ENCODE results near the gene ZNF451. TPM values are rescaled to one million over a fixed set of nuclear protein-coding genes. Genes with fewer than 3 reads are reported as not detected.

The ZNF451 gene
- total and polyA plus RNA-seq, 2 experiments from 2014 or later, result 19.9 to 39.0 TPM

DNA sequence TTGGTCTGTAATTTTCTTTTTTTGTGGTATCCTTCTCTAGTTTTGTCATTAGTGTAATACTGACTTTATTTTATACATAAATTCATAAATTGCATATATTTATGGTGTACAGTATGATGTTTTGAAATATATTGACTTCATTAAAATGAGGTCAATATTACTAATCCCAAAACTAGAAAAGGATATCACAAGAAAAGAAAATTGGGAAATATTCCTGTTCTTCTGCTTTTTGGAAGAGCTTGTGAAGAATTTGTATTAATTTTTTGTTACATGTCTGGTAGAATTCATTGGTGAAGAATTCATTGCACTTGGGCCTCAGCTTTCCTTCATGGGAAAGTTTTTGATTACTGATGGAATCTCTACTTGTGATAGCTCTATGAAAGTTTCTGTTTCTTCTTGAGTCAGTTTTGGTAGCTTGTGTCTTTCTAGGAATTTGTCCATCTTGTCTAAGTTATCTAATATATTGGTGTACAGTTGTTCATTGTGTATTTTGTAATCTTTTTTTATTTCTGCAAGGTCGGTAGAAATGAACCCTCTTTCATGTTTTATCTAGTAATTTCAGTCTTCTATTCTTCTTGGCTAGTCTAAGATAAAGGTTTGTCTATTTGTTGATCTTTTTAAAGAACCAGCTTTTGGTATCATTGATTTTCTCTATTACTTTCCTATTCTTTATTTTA is 11.3 kb upstream of the ZNF451 start:
- no peak overlapping the region for H3K27ac ChIP-seq
- H3K36me3 ChIP-seq (ENCODE audit: low read depth), result no peaks in the 10 kb centered on the region
- whole genome bisulfite sequencing, 2 experiments (ENCODE audit: low coverage in 1 of 2, low lambda C conversion rate in 2 of 2, missing lambda C conversion rate in 2 of 2), result 54 to 60% methylated on average over 1 of the region's 1 CpG
- H3F3A ChIP-seq (ENCODE audit: insufficient read depth), result no peaks in the 10 kb centered on the region
- H3K9me2 ChIP-seq (ENCODE audit: insufficient read depth), result no peaks in the 10 kb centered on the region
- no peak overlapping the region for H2AFZ ChIP-seq
- no peak overlapping the region for H3K4me3 ChIP-seq
- no peaks in the 10 kb centered on the region for H3K79me2 ChIP-seq (ENCODE audit: insufficient read depth)
- no peaks in the 10 kb centered on the region for H4K20me1 ChIP-seq (ENCODE audit: insufficient read depth)
- in situ Hi-C loops (cut with MboI), result no loop called here
- H3K4me2 ChIP-seq (ENCODE audit: unreplicated experiment), result no peak overlapping the region
- no peak overlapping the region for H3K9ac ChIP-seq
- peaks cover 3% of the 10 kb centered on the region for H3K9me3 ChIP-seq (ENCODE audit: low read depth)
- no peaks in the 10 kb centered on the region for H3K27me3 ChIP-seq (replicated peaks; ENCODE audit: insufficient read depth)
- no peak for DNase-seq
- H3K4me1 ChIP-seq (ENCODE audit: insufficient read depth), result no peaks in the 10 kb centered on the region
- TF ChIP-seq EZH2 (IDR thresholded peaks at IDR 0.05; ENCODE audit: insufficient read depth, poor library complexity, severe bottlenecking) (no peak), EZH2phosphoT487 (IDR thresholded peaks at IDR 0.05; ENCODE audit: insufficient read depth, low read depth) (no peak)

DNA sequence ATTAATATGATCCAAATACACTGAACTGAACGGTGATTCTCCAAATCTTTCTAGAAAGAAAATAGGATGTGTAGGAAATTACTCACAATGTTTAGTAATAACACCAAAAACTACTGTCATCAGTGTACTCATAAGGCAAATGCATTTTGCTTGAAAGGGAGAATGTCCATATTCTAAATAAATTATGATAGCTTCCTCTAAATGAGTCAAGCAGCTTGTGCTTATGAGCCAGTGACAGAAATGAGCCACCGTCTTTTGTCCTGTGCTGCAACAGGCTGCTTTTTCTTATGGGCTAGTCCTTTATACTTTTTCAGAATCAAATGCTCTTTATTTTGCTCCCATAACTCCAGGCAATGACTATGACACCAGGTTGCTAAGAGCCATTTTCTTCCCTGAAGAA is 4.5 kb upstream of the ZNF451 start:
- no peaks in the 10 kb centered on the region for H3K9me2 ChIP-seq (ENCODE audit: insufficient read depth)
- no peaks in the 10 kb centered on the region for H4K20me1 ChIP-seq (ENCODE audit: insufficient read depth)
- peak; percentile 30 for DNase-seq
- H3K27me3 ChIP-seq (replicated peaks; ENCODE audit: insufficient read depth), result no peaks in the 10 kb centered on the region
- H3K9ac ChIP-seq, result no peak overlapping the region
- TF ChIP-seq EZH2 (IDR thresholded peaks at IDR 0.05; ENCODE audit: insufficient read depth, poor library complexity, severe bottlenecking) (no peak), EZH2phosphoT487 (IDR thresholded peaks at IDR 0.05; ENCODE audit: insufficient read depth, low read depth) (no peak)
- peaks cover 2% of the 10 kb centered on the region for H3K9me3 ChIP-seq (ENCODE audit: low read depth)
- WGBS, 2 experiments (ENCODE audit: low coverage in 1 of 2, low lambda C conversion rate in 2 of 2, missing lambda C conversion rate in 2 of 2), result 29 to 36% methylated on average over 2 of the region's 2 CpGs
- H3K36me3 ChIP-seq (ENCODE audit: low read depth), result no peaks in the 10 kb centered on the region
- no peak overlapping the region for H3K4me3 ChIP-seq
- no peak overlapping the region for H3K4me2 ChIP-seq (ENCODE audit: unreplicated experiment)
- no peak overlapping the region for H2AFZ ChIP-seq
- in situ Hi-C loops (cut with MboI), result no loop called here
- no peaks in the 10 kb centered on the region; the same call in 1 of the 2 replicates for H3K4me1 ChIP-seq (ENCODE audit: insufficient read depth)
- peaks cover 4% of the 10 kb centered on the region; the same call in 1 of the 2 replicates for H3F3A ChIP-seq (ENCODE audit: insufficient read depth)
- no peaks in the 10 kb centered on the region for H3K79me2 ChIP-seq (ENCODE audit: insufficient read depth)
- no peak overlapping the region for H3K27ac ChIP-seq

DNA sequence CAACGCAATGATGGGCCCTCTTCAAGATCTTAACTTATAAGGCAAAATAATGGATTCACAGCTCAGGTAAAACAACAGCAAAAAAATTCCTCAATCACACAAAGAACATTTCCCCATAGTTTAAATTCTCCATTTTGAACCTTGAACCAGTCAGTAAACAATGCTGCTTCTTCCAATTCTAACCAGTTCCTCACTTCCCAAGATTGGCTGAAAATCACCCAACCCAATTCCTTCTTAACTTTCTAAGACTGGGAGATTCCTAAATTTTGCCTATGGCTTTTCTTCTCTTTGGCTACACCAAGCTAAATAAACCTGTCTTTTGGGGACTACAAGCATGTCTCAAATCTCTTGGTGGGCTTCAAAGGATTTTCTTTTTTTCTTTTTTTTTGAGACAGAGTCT is 3.1 kb upstream of the ZNF451 start:
- H3K36me3 ChIP-seq (ENCODE audit: low read depth), result peaks cover 5% of the 10 kb centered on the region; the same call in 1 of the 2 replicates
- H4K20me1 ChIP-seq (ENCODE audit: insufficient read depth), result peaks cover under 1% of the 10 kb centered on the region; the same call in 1 of the 2 replicates
- in situ Hi-C loops (cut with MboI), result no loop called here
- no peak overlapping the region for H3K4me3 ChIP-seq
- peaks cover 6% of the 10 kb centered on the region for H3K79me2 ChIP-seq (ENCODE audit: insufficient read depth)
- H3K27me3 ChIP-seq (replicated peaks; ENCODE audit: insufficient read depth), result no peaks in the 10 kb centered on the region
- H3K9ac ChIP-seq, result no peak overlapping the region
- no peak for DNase-seq
- peaks cover 4% of the 10 kb centered on the region; the same call in 1 of the 2 replicates for H3F3A ChIP-seq (ENCODE audit: insufficient read depth)
- WGBS, 2 experiments (ENCODE audit: low coverage in 1 of 2, low lambda C conversion rate in 2 of 2, missing lambda C conversion rate in 2 of 2), result 100% methylated on average over 1 of the region's 1 CpG
- no peaks in the 10 kb centered on the region for H3K9me3 ChIP-seq (ENCODE audit: low read depth)
- no peak overlapping the region for H3K27ac ChIP-seq
- no peaks in the 10 kb centered on the region for H3K9me2 ChIP-seq (ENCODE audit: insufficient read depth)
- H3K4me2 ChIP-seq (ENCODE audit: unreplicated experiment), result no peak overlapping the region
- TF ChIP-seq EZH2 (IDR thresholded peaks at IDR 0.05; ENCODE audit: insufficient read depth, poor library complexity, severe bottlenecking) (no peak), EZH2phosphoT487 (IDR thresholded peaks at IDR 0.05; ENCODE audit: insufficient read depth, low read depth) (no peak)
- H3K4me1 ChIP-seq (ENCODE audit: insufficient read depth), result peaks cover 5% of the 10 kb centered on the region
- no peak overlapping the region for H2AFZ ChIP-seq

DNA sequence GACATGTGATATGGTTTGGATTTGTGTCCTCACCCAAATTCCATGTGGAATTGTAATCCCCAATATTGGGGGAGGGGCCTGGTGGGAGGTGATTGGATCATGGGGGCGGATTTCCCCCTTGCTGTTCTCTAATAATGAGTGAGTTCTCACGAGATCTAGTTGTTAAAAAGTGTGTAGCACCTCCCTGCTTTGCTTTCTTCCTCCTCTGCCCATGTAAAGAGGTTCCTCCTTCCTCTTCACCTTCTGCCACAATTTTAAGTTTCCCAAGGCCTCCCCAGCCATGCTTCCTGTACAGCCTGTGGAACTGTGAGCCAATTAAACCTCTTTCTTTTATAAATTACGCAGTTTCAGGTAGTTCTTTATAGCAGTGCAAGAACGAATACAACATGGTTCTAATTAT is 2.1 kb upstream of the ZNF451 start:
- H3K4me3 ChIP-seq, result no peak overlapping the region
- DNase-seq, result no peak
- peaks cover 8% of the 10 kb centered on the region; the same call in 1 of the 2 replicates for H4K20me1 ChIP-seq (ENCODE audit: insufficient read depth)
- no peak overlapping the region for H3K27ac ChIP-seq
- no peak overlapping the region for H3K9ac ChIP-seq
- no peak for TF ChIP-seq EZH2phosphoT487 (IDR thresholded peaks at IDR 0.05; ENCODE audit: insufficient read depth, low read depth)
- TF ChIP-seq EZH2 (IDR thresholded peaks at IDR 0.05; ENCODE audit: insufficient read depth, poor library complexity, severe bottlenecking), result no peak
- H3K4me2 ChIP-seq (ENCODE audit: unreplicated experiment), result no peak overlapping the region
- H3K36me3 ChIP-seq (ENCODE audit: low read depth), result peaks cover 16% of the 10 kb centered on the region; the same call in 1 of the 2 replicates
- H3K4me1 ChIP-seq (ENCODE audit: insufficient read depth), result peaks cover 15% of the 10 kb centered on the region
- no peaks in the 10 kb centered on the region for H3K9me2 ChIP-seq (ENCODE audit: insufficient read depth)
- WGBS, 2 experiments (ENCODE audit: low coverage in 1 of 2, low lambda C conversion rate in 2 of 2, missing lambda C conversion rate in 2 of 2), result 93 to 96% methylated on average over 4 of the region's 4 CpGs
- no peak overlapping the region for H2AFZ ChIP-seq
- H3K79me2 ChIP-seq (ENCODE audit: insufficient read depth), result peaks cover 17% of the 10 kb centered on the region
- no peaks in the 10 kb centered on the region for H3K9me3 ChIP-seq (ENCODE audit: low read depth)
- peaks cover 4% of the 10 kb centered on the region; the same call in 1 of the 2 replicates for H3F3A ChIP-seq (ENCODE audit: insufficient read depth)
- no peaks in the 10 kb centered on the region for H3K27me3 ChIP-seq (replicated peaks; ENCODE audit: insufficient read depth)
- in situ Hi-C loops (cut with MboI), result no loop called here
